GM12878 (cell line): ENCODE measurements around the gene GSK3A. TPM values are rescaled to one million over a fixed set of nuclear protein-coding genes. Genes with fewer than 3 reads are reported as not detected.
"Not testable (repeated sequence)": the region's sequence is repeated elsewhere in the genome, so short reads cannot be mapped to it uniquely, and the experiment has no call there.

Source experiments
- ATAC-seq: fragments of 200-7000 bp; cut with Tn5 transposase; 3 replicates; pipeline ENCODE4 v1.9.1; 2020; ENCODE audit warnings: mild to moderate bottlenecking, moderate library complexity
- BruUV-seq: library from RNA; stranded (reverse); fragments of 400-500 nt; replicated peaks from 2 replicates; lab custom pipeline; 2021; lab: Mats Ljungman, UMichigan
- CTCF ChIA-PET: fragments of 300-600 bp; sonication (Branson Sonifier 250); formaldehyde crosslinking; extraction: SDS; loops from one replicate; lab custom pipeline; 2021; ENCODE audit warnings: inconsistent platforms; lab: Yijun Ruan, JAX
- POLR2A ChIA-PET: fragments of 350-600 bp; formaldehyde crosslinking; extraction: SDS; loops from one replicate; lab custom pipeline; 2021; ENCODE audit warnings: inconsistent platforms; lab: Charles Lee
- RAD21 ChIA-PET: fragments of 300-600 bp; sonication (Branson Sonifier 250); formaldehyde crosslinking; loops from one replicate; lab custom pipeline; 2023; ENCODE audit warnings: antibody characterized with exemption; ENCODE audit not compliant: unreplicated experiment; lab: Charles Lee
- SMC1A ChIA-PET: fragments of 300-600 bp; sonication (Branson Sonifier 250); formaldehyde crosslinking; loops from one replicate; lab custom pipeline; 2023; ENCODE audit not compliant: unreplicated experiment, uncharacterized antibody; lab: Charles Lee
- DNase-seq: peaks from one replicate; pipeline ENCODE4 v3.0.0-alpha.2; 2011; ENCODE audit warnings: low read depth, low spot score
- FAIRE-seq: peaks from 3 replicates; lab custom pipeline; 2011; peaks lifted over from hg19 to GRCh38; lab: Jason Lieb, UNC
- H2AFZ ChIP-seq: 2 replicates; pipeline ENCODE4 v1.6.0; 2011; ENCODE audit warnings: low read depth, low read length, control low read depth; ENCODE audit not compliant: control insufficient read depth
- H3K27ac ChIP-seq: 2 replicates; pipeline ENCODE4 v1.5.1; 2011; ENCODE audit warnings: control low read depth; ENCODE audit not compliant: control insufficient read depth, insufficient read depth
- H3K27me3 ChIP-seq, 2 experiments: replicated peaks in 1 of 2; 2 replicates each; pipeline versions ENCODE4 v1.6.0 to v1.6.1; 2011; ENCODE audit warnings: low read length in 1 of 2; ENCODE audit not compliant: control insufficient read depth in 2 of 2, insufficient read depth in 2 of 2
- H3K36me3 ChIP-seq, 2 experiments: 2 replicates each; pipeline ENCODE4 v1.5.1; 2011; ENCODE audit warnings: low read length in 1 of 2; ENCODE audit not compliant: control insufficient read depth in 2 of 2, insufficient read depth in 2 of 2
- H3K4me1 ChIP-seq: 2 replicates; pipeline ENCODE4 v1.6.1; 2011; ENCODE audit warnings: mild to moderate bottlenecking, low read length, moderate library complexity, mixed read lengths; ENCODE audit not compliant: control insufficient read depth, insufficient read depth
- H3K4me2 ChIP-seq: 2 replicates; pipeline ENCODE4 v1.6.0; 2011; ENCODE audit warnings: control low read depth; ENCODE audit not compliant: control insufficient read depth, insufficient read depth
- H3K4me3 ChIP-seq: fragments of 200-600 bp; sonication (generic); 2 replicates; pipeline ENCODE4 v1.5.1; 2016
- H3K79me2 ChIP-seq: 2 replicates; pipeline ENCODE4 v1.6.0; 2011; ENCODE audit warnings: low read length; ENCODE audit not compliant: control insufficient read depth, insufficient read depth
- H3K9ac ChIP-seq: 2 replicates; pipeline ENCODE4 v1.8.0; 2011; ENCODE audit warnings: low read length, control low read depth, mixed read lengths; ENCODE audit not compliant: control insufficient read depth, insufficient read depth
- H3K9me3 ChIP-seq: replicated peaks from 3 replicates; pipeline ENCODE4 v1.5.1; 2011; ENCODE audit warnings: mild to moderate bottlenecking, low read length; ENCODE audit not compliant: control insufficient read depth, insufficient read depth
- H4K20me1 ChIP-seq: 2 replicates; pipeline ENCODE4 v1.6.0; 2011; ENCODE audit not compliant: control insufficient read depth, insufficient read depth
- MEF2B ChIP-seq: fragments of 450-650 bp; IDR thresholded peaks from 2 replicates; pipeline ENCODE4 v1.6.1; 2018; ENCODE audit warnings: mild to moderate bottlenecking, moderate library complexity; ENCODE audit not compliant: partially characterized antibody, poor library complexity, severe bottlenecking
- NKRF ChIP-seq: fragments of 450-650 bp; conservative IDR thresholded peaks from 2 replicates; pipeline ENCODE4 v1.6.1; 2017; ENCODE audit warnings: mild to moderate bottlenecking, moderate library complexity
- RB1 ChIP-seq: fragments of 450-650 bp; formaldehyde crosslinking; IDR thresholded peaks from 2 replicates; pipeline ENCODE4 v1.6.1; 2017; ENCODE audit warnings: mild to moderate bottlenecking, borderline replicate concordance
- STAT3 ChIP-seq: IDR thresholded peaks from 2 replicates; pipeline ENCODE4 v1.6.1; 2011; ENCODE audit warnings: low read depth, low read length, improper control_type of control experiment
- WGBS: methylation state at CpG from one replicate; pipeline ENCODE4 v1.1.6; 2016; ENCODE audit warnings: low lambda C conversion rate; ENCODE audit not compliant: insufficient replicate concordance, insufficient coverage; ENCODE audit errors: missing lambda C conversion rate; 5-methylcytosine and 5-hydroxymethylcytosine counted together
- in situ Hi-C: fragments of 300-500 bp; cut with MboI; formaldehyde crosslinking; loops from 9 replicates; pipeline ENCODE4 v1.14.3; 2018; ENCODE audit warnings: mixed read lengths
- intact Hi-C: fragments of 100-400 bp; cut with micrococcal nuclease; formaldehyde crosslinking; loops from one replicate; pipeline ENCODE4 v1.14.2; 2022; ENCODE audit not compliant: unreplicated experiment
- polyA plus RNA-seq, 11 experiments: library from polyadenylated mRNA; depleted of rRNA in 4 of 11; unstranded in 6 of 11; stranded (reverse) in 5 of 11; fragments of >200 nt; fragmentation: Nextera tagmentation in 4 of 11; fragmentation: Illumina TruSeq in 1 of 11; extraction: Ambion mirVana in 4 of 11; extraction: Trizol in 1 of 11; gene quantifications; 1 replicate in 1 of 11; 2 replicates in 10 of 11; pipeline versions ENCODE4 v1.2.1 to v1.2.3, GENCODE V29; 2011 to 2016; ENCODE audit warnings: inconsistent platforms in 2 of 11, missing spikeins in 2 of 11, low read depth in 1 of 11
- total RNA-seq, 4 experiments: library from RNA; depleted of rRNA in 3 of 4; stranded (reverse); fragments of >200 nt in 3 of 4; fragmentation: Illumina TruSeq in 1 of 4; extraction: Trizol in 1 of 4; gene quantifications; 2 replicates each; pipeline versions ENCODE4 v1.2.1 to v1.2.3, GENCODE V29; 2013 to 2021

GSK3A gene
- total and polyA plus RNA-seq, 10 of the 15 experiments (the other 5 are each of a cell fraction or from before 2014, with no cell fraction given): 1.00 to 47.9 (median 15.2) TPM

- no peak for ATAC-seq
- ChIA-PET RAD21 (interaction anchor here (1.0 kb wide), 1 partner anchor 12 kb away, joined by 3 read pairs; no protein-coding TSS in a partner anchor), SMC1A (interaction anchor here (1.2 kb wide), 1 partner anchor 25 kb away, joined by 3 read pairs; no protein-coding TSS in a partner anchor), POLR2A (interaction anchor here (0.6 to 1.2 kb wide), 2 partner anchors 11 to 25 kb away, joined by 3 read pairs; partner anchors contain the start of gene GSK3A), CTCF (interaction anchor here (0.7 to 1.4 kb wide), 2 partner anchors 23 to 154 kb away, joined by 3 read pairs; no protein-coding TSS in a partner anchor)
- H3K27me3 ChIP-seq: no peaks in the 10 kb centered on the region
- peak overlapping the region; percentile 94 for H3K4me2 ChIP-seq
- DNase-seq: no peak
- in situ Hi-C loops: no loop called here
- no TSS peak for BruUV-seq
- peaks cover 0 to 7% of the 10 kb centered on the region in 2 experiments; a peak in 2 of 4 replicates for H3K36me3 ChIP-seq
- no peak for FAIRE-seq
- peak; percentile 74; the same call in 1 of the 2 replicates for TF ChIP-seq NKRF
- 0 out of 2 replicates have a peak, but pooled peaks have one; percentile 40 for TF ChIP-seq RB1
- TF ChIP-seq MEF2B: peak; percentile 9
- TF ChIP-seq STAT3: no peak
- peaks cover 27% of the 10 kb centered on the region for H3K79me2 ChIP-seq
- WGBS: 4% methylated on average over 13 of the region's 13 CpGs
- H3K4me3 ChIP-seq: peak overlapping the region; percentile 63; the same call in 1 of the 2 replicates
- no peaks in the 10 kb centered on the region for H4K20me1 ChIP-seq
- intact Hi-C loops: loop anchor here (1.0 to 2.0 kb wide), 3 partner anchors 12 to 24 kb away; partner anchors contain the start of gene ERF
- H3K9ac ChIP-seq: peak overlapping the region; percentile 99
- H3K4me1 ChIP-seq: peaks cover 15% of the 10 kb centered on the region
- H3K9me3 ChIP-seq: no peaks in the 10 kb centered on the region
- H3K27ac ChIP-seq: peak overlapping the region; percentile 100
- peak overlapping the region; percentile 95 for H2AFZ ChIP-seq
These were observed 25.3 kb upstream of the GSK3A start for GRCh38 chr19:42267644-42268141.

GRCh38 chr19:42266928-42267603 is 24.7 kb upstream of the GSK3A start:
- peak overlapping the region; percentile 95 for H2AFZ ChIP-seq
- H4K20me1 ChIP-seq, ATAC-seq, H3K27ac ChIP-seq, H3K9ac ChIP-seq, DNase-seq, H3K36me3 ChIP-seq, intact Hi-C loops, in situ Hi-C loops, FAIRE-seq, BruUV-seq, H3K27me3 ChIP-seq, H3K9me3 ChIP-seq: not testable (repeated sequence)
- H3K4me1 ChIP-seq: peaks cover 15% of the 10 kb centered on the region
- ChIA-PET POLR2A (interaction anchor here (0.6 to 1.2 kb wide), 3 partner anchors 10 to 65 kb away, joined by 3 to 6 read pairs (median 3); partner anchors contain the start of gene GSK3A), SMC1A (interaction anchor here (1.2 kb wide), 1 partner anchor 24 kb away, joined by 3 read pairs; no protein-coding TSS in a partner anchor), RAD21 (interaction anchor here (1.0 kb wide), 1 partner anchor 13 kb away, joined by 3 read pairs; no protein-coding TSS in a partner anchor), CTCF (interaction anchor here (1.4 kb wide), 1 partner anchor 23 kb away, joined by 3 read pairs; no protein-coding TSS in a partner anchor)
- H3K79me2 ChIP-seq: peaks cover 26% of the 10 kb centered on the region
- 80% methylated on average over 25 of the region's 25 CpGs for WGBS
- 0 out of 2 replicates have a peak overlapping the region, but pooled peaks have one; percentile 63 for H3K4me3 ChIP-seq
- peak overlapping the region; percentile 94; the same call in 1 of the 2 replicates for H3K4me2 ChIP-seq

- H4K20me1 ChIP-seq, H3K27ac ChIP-seq, DNase-seq, H3K27me3 ChIP-seq, H3K4me3 ChIP-seq, H3K36me3 ChIP-seq, POLR2A ChIA-PET, intact Hi-C loops, ATAC-seq, BruUV-seq, H2AFZ ChIP-seq, FAIRE-seq, RAD21 ChIA-PET, H3K4me2 ChIP-seq, in situ Hi-C loops, SMC1A ChIA-PET, H3K9ac ChIP-seq, H3K9me3 ChIP-seq: not testable (repeated sequence)
- Histone ChIP-seq H3K79me2 (peaks cover 18% of the 10 kb centered on the region), H3K4me1 (peaks cover 13% of the 10 kb centered on the region)
- WGBS: 72% methylated on average over 4 of the region's 4 CpGs
- CTCF ChIA-PET: interaction anchor here (0.7 to 1.1 kb wide), 2 partner anchors 21 to 393 kb away, joined by 4 to 5 read pairs; no protein-coding TSS in a partner anchor
These were observed 23.7 kb upstream of the GSK3A start for GRCh38 chr19:42266105-42266504.
